ENCODE data around the gene COL11A2. TPM values are rescaled to one million over a fixed set of nuclear protein-coding genes. Genes with fewer than 3 reads are reported as not detected.
A peak's percentile ranks its signal among the peaks of the same experiment; 100 is the strongest.

Gene COL11A2
- total and polyA plus RNA-seq, 2 of the 13 experiments (the other 11 are each of a cell fraction or from before 2014, with no cell fraction given) = 0.55 TPM

- no peak for TF ChIP-seq ZNF720 (CRISPR knock-in tag; IDR thresholded peaks at IDR 0.05)
- no peak for TF ChIP-seq ZFY (CRISPR knock-in tag; IDR thresholded peaks at IDR 0.05)
- peak; percentile 79 for TF ChIP-seq RAD51 (IDR thresholded peaks at IDR 0.05; ENCODE audit: borderline replicate concordance)
- no peak for TF ChIP-seq NR3C1 (CRISPR knock-in tag; IDR thresholded peaks at IDR 0.05)
These were observed 27.4 kb downstream of the COL11A2 start (continued) for GRCh38 chr6:33164665-33165373.

- WGBS (ENCODE audit: low lambda C conversion rate) = 32% methylated on average over 10 of the region's 10 CpGs
- Histone ChIP-seq H3K27me3 (ENCODE audit: control insufficient read depth in 1 of 2, insufficient read depth in 2 of 2, low read length in 2 of 2) (peaks cover 6 to 20% of the 10 kb centered on the region in 2 experiments; a peak in 4 of 5 replicates), H3K36me3 (replicated peaks in 1 of 2; ENCODE audit: control insufficient read depth in 1 of 2, insufficient read depth in 2 of 2, low read length in 2 of 2) (no peaks in the 10 kb centered on the region), H3K27ac (ENCODE audit: extremely low read length, insufficient read depth, low read length) (no peak overlapping the region), H3K4me1 (ENCODE audit: insufficient read depth, low read length) (peaks cover 29% of the 10 kb centered on the region), H3K9ac (ENCODE audit: insufficient read depth, low read depth, low read length) (no peak overlapping the region), H3K9me3 (ENCODE audit: low read length) (no peaks in the 10 kb centered on the region), H3K4me2 (ENCODE audit: low read depth, low read length) (no peak overlapping the region), H4K20me1 (ENCODE audit: insufficient read depth, low read length) (no peaks in the 10 kb centered on the region), H2AFZ (ENCODE audit: low read length) (no peak overlapping the region), H3K4me3 (replicated peaks in 1 of 3; ENCODE audit: insufficient read depth in 1 of 3, low read depth in 2 of 3, low read length in 3 of 3) (no peak overlapping the region), H3K79me2 (ENCODE audit: insufficient read depth, low read length) (no peaks in the 10 kb centered on the region)
- CTCF ChIA-PET (ENCODE audit: low intra/inter-chr PET ratio, low total read pairs) = no interaction called here
- DNase-seq (ENCODE audit: low spot score) (no peak), FAIRE-seq (no peak), ATAC-seq (no peak)
- intact Hi-C loops (cut with micrococcal nuclease; ENCODE audit: unreplicated experiment) (no loop called here), in situ Hi-C loops (cut with HindIII; ENCODE audit: extremely low pct_ligation_motif_present, low pct_unique_long_range_greater_than_20kb) (loop anchor here (5.0 to 10.0 kb wide), 2 partner anchors 83 to 149 kb away; no protein-coding TSS in a partner anchor)
- POLR2A ChIA-PET = interaction anchor here (1.3 kb wide), 1 partner anchor 85 kb away, joined by 5 read pairs; no protein-coding TSS in a partner anchor
- BruUV-seq (replicated peaks) = no TSS peak
- TF ChIP-seq NFIC (IDR thresholded peaks at IDR 0.05; ENCODE audit: low read length) (no peak), STAG1 (CRISPR knock-in tag; IDR thresholded peaks at IDR 0.05) (no peak), ZNF3 (CRISPR knock-in tag; IDR thresholded peaks at IDR 0.05) (no peak), GATA4 (IDR thresholded peaks at IDR 0.05; ENCODE audit: borderline replicate concordance, low read depth) (no peak), REPIN1 (CRISPR knock-in tag; IDR thresholded peaks at IDR 0.05; ENCODE audit: borderline replicate concordance, low read depth) (no peak), ZFP82 (CRISPR knock-in tag; IDR thresholded peaks at IDR 0.05; ENCODE audit: borderline replicate concordance) (no peak), PHB2 (IDR thresholded peaks at IDR 0.05; ENCODE audit: partially characterized antibody) (no peak), MAFF (IDR thresholded peaks at IDR 0.05; ENCODE audit: low read depth, low read length) (no peak), HNRNPH1 (optimal IDR thresholded peaks at IDR 0.05; ENCODE audit: low read depth, low read length) (no peak), ZNF251 (CRISPR knock-in tag; IDR thresholded peaks at IDR 0.05) (no peak), ZNF264 (CRISPR knock-in tag; IDR thresholded peaks at IDR 0.05) (no peak), LRRFIP1 (CRISPR knock-in tag; conservative IDR thresholded peaks at IDR 0.05) (no peak), ZNF839 (CRISPR knock-in tag; IDR thresholded peaks at IDR 0.05; ENCODE audit: borderline replicate concordance) (no peak), ZNF296 (CRISPR knock-in tag; conservative IDR thresholded peaks at IDR 0.05) (no peak), ARID5B (CRISPR knock-in tag; IDR thresholded peaks at IDR 0.05) (no peak), ZNF720 (CRISPR knock-in tag; IDR thresholded peaks at IDR 0.05) (no peak)
These were observed 28.1 kb downstream of the COL11A2 start for GRCh38 chr6:33164176-33164575.
